Measurements from ENCODE around the gene COMT.

COMT gene

GRCh38 chr22:19981171-19981960, 39.8 kb downstream of the COMT start:
- no peak overlapping the region for H3K4me3 ChIP-seq (ENCODE audit: low read depth, low read length)

- no peak overlapping the region for H3K4me3 ChIP-seq (ENCODE audit: low read depth, low read length)
These were observed 40.7 kb downstream of the COMT start for GRCh38 chr22:19981961-19982920.

- no peak overlapping the region for H3K4me3 ChIP-seq (ENCODE audit: low read depth, low read length)
These were observed 41.5 kb downstream of the COMT start for GRCh38 chr22:19982991-19983578.

- no peak overlapping the region for H3K4me3 ChIP-seq (ENCODE audit: low read depth, low read length)
These were observed 42.2 kb downstream of the COMT start for GRCh38 chr22:19983741-19984140.

GRCh38 chr22:19984201-19984753, 42.7 kb downstream of the COMT start:
- no peak overlapping the region for H3K4me3 ChIP-seq (ENCODE audit: low read depth, low read length)

- no peak overlapping the region for H3K4me3 ChIP-seq (ENCODE audit: low read depth, low read length)
These were observed 43.6 kb downstream of the COMT start for GRCh38 chr22:19984851-19985811.

GRCh38 chr22:19986011-19986409, 44.4 kb downstream of the COMT start:
- peak overlapping the region; percentile 67 for H3K4me3 ChIP-seq (ENCODE audit: low read depth, low read length)

- peak overlapping the region; percentile 67 for H3K4me3 ChIP-seq (ENCODE audit: low read depth, low read length)
These were observed 45.1 kb downstream of the COMT start for GRCh38 chr22:19986410-19987341.

- no peak overlapping the region for H3K4me3 ChIP-seq (ENCODE audit: low read depth, low read length)
These were observed 46.1 kb downstream of the COMT start for GRCh38 chr22:19987394-19988306.

- H3K4me3 ChIP-seq (ENCODE audit: low read depth, low read length): no peak overlapping the region
These were observed 46.8 kb downstream of the COMT start for GRCh38 chr22:19988331-19988808.

GRCh38 chr22:19988965-19989724, 47.6 kb downstream of the COMT start:
- no peak overlapping the region for H3K4me3 ChIP-seq (ENCODE audit: low read depth, low read length)

GRCh38 chr22:19989725-19990067, 48.1 kb downstream of the COMT start:
- no peak overlapping the region for H3K4me3 ChIP-seq (ENCODE audit: low read depth, low read length)

GRCh38 chr22:19990188-19990587, 48.6 kb downstream of the COMT start:
- H3K4me3 ChIP-seq (ENCODE audit: low read depth, low read length): no peak overlapping the region

- no peak overlapping the region for H3K4me3 ChIP-seq (ENCODE audit: low read depth, low read length)
These were observed 49.2 kb downstream of the COMT start for GRCh38 chr22:19990609-19991394.

- H3K4me3 ChIP-seq (ENCODE audit: low read depth, low read length): no peak overlapping the region
These were observed 49.7 kb downstream of the COMT start for GRCh38 chr22:19991395-19991644.

- H3K4me3 ChIP-seq (ENCODE audit: low read depth, low read length): no peak overlapping the region
These were observed 50.3 kb downstream of the COMT start for GRCh38 chr22:19991645-19992451.

Measured in iPS-11a (cell line).